SK-N-SH treated with all-trans-retinoic acid at 6 μM for 48 hours (cell line): ENCODE measurements around the gene ZFAND3.

Experiments
- ARNTL ChIP-seq: fragments of 450-650 bp; formaldehyde crosslinking; IDR thresholded peaks from 2 replicates; pipeline ENCODE4 v1.5.0; 2020; ENCODE audit warnings: low read depth, mild to moderate bottlenecking, moderate library complexity, borderline replicate concordance
- CREB5 ChIP-seq: fragments of 250-450 bp; sonication (Bioruptor Pico); IDR thresholded peaks from 2 replicates; pipeline ENCODE4 v1.5.1; 2020; ENCODE audit warnings: low read depth, mild to moderate bottlenecking, moderate library complexity
- GLIS3 ChIP-seq: fragments of 250-450 bp; sonication (Bioruptor Pico); IDR thresholded peaks from 2 replicates; pipeline ENCODE4 v1.5.0; 2020; ENCODE audit warnings: mild to moderate bottlenecking, moderate library complexity
- PATZ1 ChIP-seq: fragments of 250-450 bp; sonication (Bioruptor Pico); IDR thresholded peaks from 2 replicates; pipeline ENCODE4 v1.8.0; 2020; ENCODE audit warnings: mild to moderate bottlenecking, moderate library complexity, borderline replicate concordance
- PPARA ChIP-seq: fragments of 250-450 bp; sonication (Bioruptor Pico); IDR thresholded peaks from 2 replicates; pipeline ENCODE4 v1.5.0; 2020; ENCODE audit warnings: mild to moderate bottlenecking, borderline replicate concordance
- RARB ChIP-seq: fragments of 250-450 bp; sonication (Bioruptor Pico); IDR thresholded peaks from 2 replicates; pipeline ENCODE4 v1.8.0; 2021; ENCODE audit warnings: mild to moderate bottlenecking, moderate library complexity
- ZFP3 ChIP-seq: fragments of 250-450 bp; sonication (Bioruptor Pico); IDR thresholded peaks from 2 replicates; pipeline ENCODE4 v1.5.0; 2020; ENCODE audit warnings: mild to moderate bottlenecking, moderate library complexity
- ZFP30 ChIP-seq: fragments of 450-650 bp; formaldehyde crosslinking; IDR thresholded peaks from 2 replicates; pipeline ENCODE4 v1.5.0; 2022; ENCODE audit warnings: mild to moderate bottlenecking, moderate library complexity
- ZNF70 ChIP-seq: fragments of 450-650 bp; formaldehyde crosslinking; IDR thresholded peaks from 2 replicates; pipeline ENCODE4 v1.5.0; 2020; ENCODE audit warnings: mild to moderate bottlenecking, moderate library complexity
- ZNF8 ChIP-seq: fragments of 450-650 bp; formaldehyde crosslinking; IDR thresholded peaks from 2 replicates; pipeline ENCODE4 v1.5.0; 2020; ENCODE audit warnings: mild to moderate bottlenecking, moderate library complexity

GRCh38 chr6:37946057-37946456, 126.5 kb downstream of the ZFAND3 start:
- no peak for TF ChIP-seq PPARA
- no peak for TF ChIP-seq CREB5 (CRISPR knock-in tag)
- TF ChIP-seq ZFP3 (CRISPR knock-in tag): no peak
- TF ChIP-seq ZFP30: no peak
- TF ChIP-seq PATZ1: no peak
- TF ChIP-seq ZNF70 (CRISPR knock-in tag): no peak
- no peak for TF ChIP-seq ZNF8
- no peak for TF ChIP-seq GLIS3 (CRISPR knock-in tag)
- no peak for TF ChIP-seq RARB
- no peak for TF ChIP-seq ARNTL (CRISPR knock-in tag)
